ENCODE results near the gene ABCG4.

- TF ChIP-seq POLR2AphosphoS5 (IDR thresholded peaks at IDR 0.05; ENCODE audit: low read depth, low read length) (no peak), SIN3A (IDR thresholded peaks at IDR 0.05; ENCODE audit: borderline replicate concordance, insufficient read depth, low read length) (no peak), TAF1 (IDR thresholded peaks at IDR 0.05; ENCODE audit: borderline replicate concordance, insufficient read depth, low read length) (no peak), FOXP2 (optimal IDR thresholded peaks at IDR 0.05; ENCODE audit: borderline replicate concordance, extremely low read depth, extremely low read length, insufficient read depth) (no peak)
- TF ChIP-seq, protein P1, sequence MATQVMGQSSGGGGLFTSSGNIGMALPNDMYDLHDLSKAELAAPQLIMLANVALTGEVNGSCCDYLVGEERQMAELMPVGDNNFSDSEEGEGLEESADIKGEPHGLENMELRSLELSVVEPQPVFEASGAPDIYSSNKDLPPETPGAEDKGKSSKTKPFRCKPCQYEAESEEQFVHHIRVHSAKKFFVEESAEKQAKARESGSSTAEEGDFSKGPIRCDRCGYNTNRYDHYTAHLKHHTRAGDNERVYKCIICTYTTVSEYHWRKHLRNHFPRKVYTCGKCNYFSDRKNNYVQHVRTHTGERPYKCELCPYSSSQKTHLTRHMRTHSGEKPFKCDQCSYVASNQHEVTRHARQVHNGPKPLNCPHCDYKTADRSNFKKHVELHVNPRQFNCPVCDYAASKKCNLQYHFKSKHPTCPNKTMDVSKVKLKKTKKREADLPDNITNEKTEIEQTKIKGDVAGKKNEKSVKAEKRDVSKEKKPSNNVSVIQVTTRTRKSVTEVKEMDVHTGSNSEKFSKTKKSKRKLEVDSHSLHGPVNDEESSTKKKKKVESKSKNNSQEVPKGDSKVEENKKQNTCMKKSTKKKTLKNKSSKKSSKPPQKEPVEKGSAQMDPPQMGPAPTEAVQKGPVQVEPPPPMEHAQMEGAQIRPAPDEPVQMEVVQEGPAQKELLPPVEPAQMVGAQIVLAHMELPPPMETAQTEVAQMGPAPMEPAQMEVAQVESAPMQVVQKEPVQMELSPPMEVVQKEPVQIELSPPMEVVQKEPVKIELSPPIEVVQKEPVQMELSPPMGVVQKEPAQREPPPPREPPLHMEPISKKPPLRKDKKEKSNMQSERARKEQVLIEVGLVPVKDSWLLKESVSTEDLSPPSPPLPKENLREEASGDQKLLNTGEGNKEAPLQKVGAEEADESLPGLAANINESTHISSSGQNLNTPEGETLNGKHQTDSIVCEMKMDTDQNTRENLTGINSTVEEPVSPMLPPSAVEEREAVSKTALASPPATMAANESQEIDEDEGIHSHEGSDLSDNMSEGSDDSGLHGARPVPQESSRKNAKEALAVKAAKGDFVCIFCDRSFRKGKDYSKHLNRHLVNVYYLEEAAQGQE (IDR thresholded peaks at IDR 0.05; ENCODE audit: insufficient read depth in 1 of 2, low read depth in 2 of 2, low read length in 2 of 2): no peak
Observed at GRCh38 chr11:119161871-119162270, 13.0 kb downstream of the ABCG4 start.

Data from PFSK-1 (cell line).